HG03135 (cell line): ENCODE results near the gene CPPED1.
"Not testable (repeated sequence)": the region's sequence is repeated elsewhere in the genome, so short reads cannot be mapped to it uniquely, and the experiment has no call there.

ENCODE experiments used
- ATAC-seq: cut with Tn5 transposase; IDR thresholded peaks from one replicate; pipeline ENCODE4 v1.9.1; 2021; ENCODE audit warnings: mild to moderate bottlenecking, moderate library complexity; ENCODE audit not compliant: unreplicated experiment

CPPED1 gene

GRCh38 chr16:12803203-12804093 is at the start of gene CPPED1:
Gene CPPED1, minus strand, starts transcription at chr16:12803887. Its CDS starts 111 bp downstream, at chr16:12803776.
- peak; percentile 86 for ATAC-seq

GRCh38 chr16:12850186-12850585 is 46.5 kb upstream of the CPPED1 start:
- ATAC-seq = no peak

GRCh38 chr16:12846592-12846991 is 42.9 kb upstream of the CPPED1 start:
- no peak for ATAC-seq

- ATAC-seq = no peak
Observed at GRCh38 chr16:12845282-12845681, 41.6 kb upstream of the CPPED1 start.

GRCh38 chr16:12837756-12838155 is 34.1 kb upstream of the CPPED1 start:
- ATAC-seq = no peak

GRCh38 chr16:12837291-12837690 is 33.6 kb upstream of the CPPED1 start:
- no peak for ATAC-seq

- no peak for ATAC-seq
Observed at GRCh38 chr16:12833926-12834325, 30.2 kb upstream of the CPPED1 start.

GRCh38 chr16:12829096-12829888 is 25.6 kb upstream of the CPPED1 start:
- no peak for ATAC-seq

- ATAC-seq = no peak
Observed at GRCh38 chr16:12828206-12828605, 24.5 kb upstream of the CPPED1 start.

- ATAC-seq = no peak
Observed at GRCh38 chr16:12826559-12826958, 22.9 kb upstream of the CPPED1 start.

GRCh38 chr16:12819126-12820117 is 15.7 kb upstream of the CPPED1 start:
- ATAC-seq = no peak

- ATAC-seq = no peak
Observed at GRCh38 chr16:12818326-12818725, 14.6 kb upstream of the CPPED1 start.

- not testable (repeated sequence) for ATAC-seq
Observed at GRCh38 chr16:12816791-12817214, 13.1 kb upstream of the CPPED1 start.

- no peak for ATAC-seq
Observed at GRCh38 chr16:12815361-12815760, 11.7 kb upstream of the CPPED1 start.

- ATAC-seq = not testable (repeated sequence)
Observed at GRCh38 chr16:12813734-12814133, 10.0 kb upstream of the CPPED1 start.

GRCh38 chr16:12813321-12813720 is 9.6 kb upstream of the CPPED1 start:
- ATAC-seq = not testable (repeated sequence)

GRCh38 chr16:12811441-12812383 is 8.0 kb upstream of the CPPED1 start:
- ATAC-seq = no peak

GRCh38 chr16:12805066-12805465 is 1.4 kb upstream of the CPPED1 start:
- no peak for ATAC-seq

GRCh38 chr16:12804395-12804794 is 708 bp upstream of the CPPED1 start:
- no peak for ATAC-seq
